ENCODE measurements around the gene CMTM6. TPM values are rescaled to one million over a fixed set of nuclear protein-coding genes. Genes with fewer than 3 reads are reported as not detected.

CMTM6 gene
- total RNA-seq, 1 donor from 2014 or later = 37.5 TPM

DNA sequence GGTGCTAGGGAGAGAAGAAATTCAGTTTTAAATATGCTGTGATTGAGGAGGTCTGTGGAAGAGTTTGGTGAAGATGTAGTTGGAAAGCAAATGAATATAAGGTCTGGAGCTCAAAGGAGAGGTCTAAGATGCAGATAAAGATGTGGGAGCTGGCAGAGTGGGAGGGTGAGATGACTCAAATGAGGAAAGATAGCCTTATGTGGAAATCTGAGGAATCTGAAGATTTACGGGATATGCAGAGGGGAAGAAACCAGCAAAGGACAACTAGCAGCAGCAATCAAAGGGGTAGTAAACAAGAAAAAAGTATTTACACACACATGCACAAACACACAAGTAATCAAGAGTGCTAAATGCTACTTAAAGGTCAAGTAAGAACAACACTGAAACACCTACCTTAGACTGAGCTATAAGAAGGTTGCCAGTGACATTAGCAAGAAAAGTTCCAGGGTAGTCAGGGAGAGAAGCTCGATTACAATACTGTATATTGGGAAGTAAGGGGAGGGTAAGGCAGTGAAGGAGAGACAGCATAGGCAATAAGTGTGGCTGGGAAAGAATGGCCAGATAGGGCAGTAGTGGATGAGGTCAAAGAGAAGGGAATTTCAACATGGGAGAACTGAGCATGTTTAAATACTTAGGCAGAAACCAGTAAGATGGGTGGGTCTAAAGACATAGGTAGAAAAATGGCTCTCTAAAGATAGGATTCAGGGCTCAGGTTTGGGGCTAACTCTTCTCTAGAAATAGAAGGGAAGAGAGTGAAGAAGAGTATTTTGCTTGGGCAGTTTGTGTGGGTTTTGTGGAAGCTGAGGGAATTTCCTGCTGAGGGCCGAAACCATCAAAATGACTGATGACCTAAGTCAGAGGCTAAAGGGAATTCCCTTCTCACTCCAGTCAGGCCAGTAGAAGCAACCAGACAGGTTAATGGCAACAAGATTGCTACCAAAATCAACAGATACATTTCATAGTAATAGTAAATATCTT, 8.9 kb downstream of the CMTM6 start:
- Mint-ChIP-seq H3K4me3 (no peak overlapping the region), H3K27me3 (no peaks in the 10 kb centered on the region), H3K4me1 (ENCODE audit: unreplicated experiment) (peaks cover 11% of the 10 kb centered on the region), H3K27ac (no peak overlapping the region), H3K36me3 (peaks cover 10% of the 10 kb centered on the region), H3K9me3 (no peaks in the 10 kb centered on the region)
- TF ChIP-seq, protein P1, sequence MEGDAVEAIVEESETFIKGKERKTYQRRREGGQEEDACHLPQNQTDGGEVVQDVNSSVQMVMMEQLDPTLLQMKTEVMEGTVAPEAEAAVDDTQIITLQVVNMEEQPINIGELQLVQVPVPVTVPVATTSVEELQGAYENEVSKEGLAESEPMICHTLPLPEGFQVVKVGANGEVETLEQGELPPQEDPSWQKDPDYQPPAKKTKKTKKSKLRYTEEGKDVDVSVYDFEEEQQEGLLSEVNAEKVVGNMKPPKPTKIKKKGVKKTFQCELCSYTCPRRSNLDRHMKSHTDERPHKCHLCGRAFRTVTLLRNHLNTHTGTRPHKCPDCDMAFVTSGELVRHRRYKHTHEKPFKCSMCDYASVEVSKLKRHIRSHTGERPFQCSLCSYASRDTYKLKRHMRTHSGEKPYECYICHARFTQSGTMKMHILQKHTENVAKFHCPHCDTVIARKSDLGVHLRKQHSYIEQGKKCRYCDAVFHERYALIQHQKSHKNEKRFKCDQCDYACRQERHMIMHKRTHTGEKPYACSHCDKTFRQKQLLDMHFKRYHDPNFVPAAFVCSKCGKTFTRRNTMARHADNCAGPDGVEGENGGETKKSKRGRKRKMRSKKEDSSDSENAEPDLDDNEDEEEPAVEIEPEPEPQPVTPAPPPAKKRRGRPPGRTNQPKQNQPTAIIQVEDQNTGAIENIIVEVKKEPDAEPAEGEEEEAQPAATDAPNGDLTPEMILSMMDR (conservative IDR thresholded peaks at IDR 0.05) = no peak
- DNase-seq (ENCODE audit: extremely low spot score, unreplicated experiment) = no peak

DNA sequence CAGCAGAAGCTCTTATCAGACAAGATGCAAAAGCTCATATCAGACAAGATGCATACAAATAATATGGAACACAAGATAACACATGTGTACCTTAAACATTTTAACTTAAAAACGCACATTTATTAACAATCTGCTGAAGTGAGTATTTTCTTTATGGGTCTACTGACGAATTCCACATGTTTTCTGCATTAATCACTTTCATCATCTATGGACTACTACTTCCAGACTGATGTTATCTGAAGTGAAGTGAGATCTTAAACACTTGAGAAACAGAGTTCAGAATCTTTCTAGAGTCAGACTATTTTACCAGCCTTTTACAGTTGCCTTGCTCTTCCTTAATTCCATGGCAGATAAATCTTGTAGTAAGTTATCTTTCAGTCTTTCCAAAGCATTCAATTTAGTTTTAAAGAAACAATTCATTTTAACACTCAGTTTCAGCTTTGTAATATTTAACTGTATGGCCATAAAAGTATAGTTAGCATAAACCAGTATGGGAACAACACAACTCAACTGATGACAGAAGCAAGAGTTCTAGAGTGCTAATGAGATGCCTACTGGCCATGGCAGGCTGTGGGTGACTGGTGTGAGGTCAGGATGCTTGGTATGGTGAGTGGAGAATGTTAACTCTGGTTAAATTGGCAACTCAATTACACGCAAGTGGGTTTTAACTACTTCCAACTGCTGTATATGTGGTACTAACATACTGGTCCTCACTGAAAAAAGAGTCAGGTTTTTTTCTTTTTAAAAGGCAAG, 9.8 kb downstream of the CMTM6 start:
- peaks cover 11% of the 10 kb centered on the region for H3K4me1 Mint-ChIP-seq (ENCODE audit: unreplicated experiment)
- TF ChIP-seq, protein P1 (conservative IDR thresholded peaks at IDR 0.05) = no peak
- DNase-seq (ENCODE audit: extremely low spot score, unreplicated experiment) = no peak
- H3K9me3 Mint-ChIP-seq = no peaks in the 10 kb centered on the region
- peaks cover 16% of the 10 kb centered on the region for H3K36me3 Mint-ChIP-seq
- no peak overlapping the region for H3K27ac Mint-ChIP-seq
- no peaks in the 10 kb centered on the region for H3K27me3 Mint-ChIP-seq
- H3K4me3 Mint-ChIP-seq = no peak overlapping the region

DNA sequence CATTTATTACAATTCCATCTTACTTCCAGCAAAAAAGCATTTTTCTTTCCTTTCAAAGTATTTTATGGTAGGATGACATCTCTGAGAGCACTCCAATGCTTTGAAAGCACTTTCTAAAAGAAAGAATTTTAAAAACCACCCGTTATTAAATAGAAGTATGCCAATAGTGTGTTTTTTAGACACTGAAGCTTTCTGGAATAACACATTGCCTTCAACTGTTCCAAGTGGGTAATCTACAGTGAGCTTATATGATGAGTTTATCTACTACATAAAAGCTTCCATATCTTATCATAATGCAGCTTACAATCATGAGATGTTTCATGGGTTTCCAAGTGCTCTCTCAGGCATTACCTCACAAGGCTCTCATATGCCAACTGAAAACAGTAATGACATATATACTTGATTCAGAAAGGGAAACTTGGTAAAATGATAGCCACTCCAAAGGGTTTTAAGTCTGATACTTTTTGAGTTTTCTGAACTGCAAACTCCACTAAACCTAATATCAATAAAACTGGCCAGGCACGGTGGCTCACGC, 14.1 kb downstream of the CMTM6 start:
- H3K27ac Mint-ChIP-seq = no peak overlapping the region
- H3K36me3 Mint-ChIP-seq = peaks cover 21% of the 10 kb centered on the region
- no peak for DNase-seq (ENCODE audit: extremely low spot score, unreplicated experiment)
- no peaks in the 10 kb centered on the region for H3K9me3 Mint-ChIP-seq
- no peak overlapping the region for H3K4me3 Mint-ChIP-seq
- TF ChIP-seq, protein P1 (conservative IDR thresholded peaks at IDR 0.05) = no peak
- no peaks in the 10 kb centered on the region for H3K4me1 Mint-ChIP-seq (ENCODE audit: unreplicated experiment)
- no peaks in the 10 kb centered on the region for H3K27me3 Mint-ChIP-seq

DNA sequence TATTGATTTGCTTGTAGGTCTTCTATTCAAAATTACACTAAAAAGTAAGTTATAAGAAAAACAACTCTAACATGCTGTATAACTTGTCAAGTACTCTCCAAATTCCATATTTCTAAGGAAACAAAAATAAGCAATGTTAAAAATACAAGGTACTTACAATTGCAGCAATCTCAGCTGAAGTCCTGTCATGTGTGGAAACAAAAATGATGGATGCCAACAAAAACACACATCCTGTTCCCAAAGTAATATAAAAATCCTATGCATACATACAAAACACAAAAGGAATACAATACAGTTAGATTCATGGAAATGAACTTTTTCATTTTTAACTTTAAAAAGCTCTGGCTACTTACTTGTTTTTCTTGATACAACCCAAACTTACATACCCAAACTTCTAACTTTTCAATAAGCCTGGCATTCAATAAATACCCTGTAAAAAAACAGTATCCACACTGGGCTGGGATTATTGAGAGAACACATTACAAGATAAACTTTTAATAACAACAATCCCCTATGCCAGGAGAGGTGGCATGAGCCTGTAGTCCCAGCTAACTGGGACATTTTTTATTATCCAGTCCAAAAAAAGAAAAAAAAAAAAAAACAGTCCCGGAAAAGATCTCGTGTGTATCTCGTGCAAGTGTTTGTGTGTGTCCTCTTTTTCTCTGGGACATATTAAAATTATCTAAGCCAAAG, 14.7 kb downstream of the CMTM6 start:
- Mint-ChIP-seq H3K27me3 (no peaks in the 10 kb centered on the region), H3K9me3 (no peaks in the 10 kb centered on the region), H3K4me1 (ENCODE audit: unreplicated experiment) (no peaks in the 10 kb centered on the region), H3K4me3 (no peak overlapping the region), H3K27ac (no peak overlapping the region), H3K36me3 (peaks cover 21% of the 10 kb centered on the region)
- no peak for DNase-seq (ENCODE audit: extremely low spot score, unreplicated experiment)
- TF ChIP-seq, protein P1 (conservative IDR thresholded peaks at IDR 0.05) = no peak

DNA sequence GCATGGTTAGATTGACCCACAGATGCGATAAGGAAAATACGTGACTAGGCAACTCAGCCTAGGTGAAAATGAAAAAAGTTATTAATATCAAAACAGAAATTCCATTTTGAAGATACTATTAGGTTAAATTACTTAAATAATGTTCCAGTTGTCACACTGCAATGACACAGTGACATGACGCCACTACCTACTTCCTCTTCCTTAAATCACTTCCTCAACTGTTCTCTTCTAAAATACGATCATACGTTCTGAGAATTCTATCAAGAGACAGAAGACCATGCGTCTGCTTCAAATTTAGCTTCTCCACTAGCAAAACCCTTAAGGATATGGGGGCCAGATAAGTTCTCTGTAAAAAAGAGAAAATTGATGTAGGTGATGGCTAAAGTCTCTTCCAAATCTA, 18.2 kb downstream of the CMTM6 start:
- Mint-ChIP-seq H3K4me1 (ENCODE audit: unreplicated experiment) (no peaks in the 10 kb centered on the region), H3K9me3 (no peaks in the 10 kb centered on the region), H3K36me3 (peaks cover 26% of the 10 kb centered on the region), H3K27me3 (no peaks in the 10 kb centered on the region), H3K27ac (no peak overlapping the region), H3K4me3 (no peak overlapping the region)
- no peak for DNase-seq (ENCODE audit: extremely low spot score, unreplicated experiment)
- TF ChIP-seq, protein P1 (conservative IDR thresholded peaks at IDR 0.05) = no peak
